ENCODE data around the gene PREB. TPM values are rescaled to one million over a fixed set of nuclear protein-coding genes. Genes with fewer than 3 reads are reported as not detected.
A peak's percentile ranks its signal among the peaks of the same experiment; 100 is the strongest.

PREB gene
- total RNA-seq, 1 experiment from 2014 or later, result 65.3 TPM

GRCh38 chr2:27152102-27152795 is 17.8 kb upstream of the PREB start:
- no TSS peak for BruUV-seq (replicated peaks)
- 0 out of 2 replicates have a peak, but pooled peaks cover 4% of the 10 kb centered on the region for H3K4me1 ChIP-seq
- intact Hi-C loops (cut with micrococcal nuclease; ENCODE audit: unreplicated experiment), result loop anchor here (1.0 kb wide), 1 partner anchor 39 kb away; no protein-coding TSS in a partner anchor
- H3K4me1 Mint-ChIP-seq (ENCODE audit: low read depth, unreplicated experiment), result no peaks in the 10 kb centered on the region
- no peak overlapping the region for H3K27ac Mint-ChIP-seq (ENCODE audit: unreplicated experiment)
- peak; percentile 67 to 75 for DNase-seq
- H3K9me3 ChIP-seq, result no peaks in the 10 kb centered on the region
- no peaks in the 10 kb centered on the region for H3K36me3 Mint-ChIP-seq (ENCODE audit: insufficient read depth, unreplicated experiment)
- H3K9me3 Mint-ChIP-seq (ENCODE audit: unreplicated experiment), result no peaks in the 10 kb centered on the region
- H3K27me3 ChIP-seq (replicated peaks; ENCODE audit: control insufficient read depth, insufficient read depth, low read length), result no peaks in the 10 kb centered on the region
- H3K4me3 ChIP-seq (ENCODE audit: low read depth, low read length), result no peak overlapping the region
- H3K27me3 Mint-ChIP-seq (ENCODE audit: insufficient read depth, unreplicated experiment), result no peaks in the 10 kb centered on the region
- ChIA-PET CTCF (interaction anchor here (0.7 to 6.6 kb wide), 8 partner anchors 18 to 151 kb away, joined by 3 to 67 read pairs (median 3); partner anchors contain the start of gene PREB), POLR2A (interaction anchor here (0.9 to 1.1 kb wide), 2 partner anchors 39 to 311 kb away, joined by 3 read pairs; no protein-coding TSS in a partner anchor)
- peak; percentile 13 to 49 for TF ChIP-seq CTCF (IDR thresholded peaks at IDR 0.05; ENCODE audit: insufficient read depth in 1 of 2, low read depth in 1 of 2, low read length in 1 of 2, severe bottlenecking in 1 of 2, unreplicated experiment in 1 of 2)
- no peaks in the 10 kb centered on the region for H3K36me3 ChIP-seq (ENCODE audit: control insufficient read depth, insufficient read depth, low read length)
- H3K4me3 Mint-ChIP-seq (ENCODE audit: unreplicated experiment), result no peak overlapping the region

- Mint-ChIP-seq H3K4me3 (ENCODE audit: unreplicated experiment) (no peak overlapping the region), H3K27ac (ENCODE audit: unreplicated experiment) (no peak overlapping the region), H3K27me3 (ENCODE audit: insufficient read depth, unreplicated experiment) (no peaks in the 10 kb centered on the region), H3K9me3 (ENCODE audit: unreplicated experiment) (no peaks in the 10 kb centered on the region), H3K4me1 (ENCODE audit: low read depth, unreplicated experiment) (no peaks in the 10 kb centered on the region), H3K36me3 (ENCODE audit: insufficient read depth, unreplicated experiment) (no peaks in the 10 kb centered on the region)
- Histone ChIP-seq H3K27me3 (replicated peaks; ENCODE audit: control insufficient read depth, insufficient read depth, low read length) (no peaks in the 10 kb centered on the region), H3K36me3 (ENCODE audit: control insufficient read depth, insufficient read depth, low read length) (no peaks in the 10 kb centered on the region), H3K9me3 (no peaks in the 10 kb centered on the region), H3K4me1 (0 out of 2 replicates have a peak, but pooled peaks cover 4% of the 10 kb centered on the region), H3K4me3 (ENCODE audit: low read depth, low read length) (no peak overlapping the region)
- POLR2A ChIA-PET, result interaction anchor here (0.5 kb wide), 1 partner anchor 134 kb away, joined by 4 read pairs; no protein-coding TSS in a partner anchor
- no TSS peak for BruUV-seq (replicated peaks)
- no peak for TF ChIP-seq CTCF (IDR thresholded peaks at IDR 0.05; ENCODE audit: insufficient read depth in 1 of 2, low read depth in 1 of 2, low read length in 1 of 2, severe bottlenecking in 1 of 2, unreplicated experiment in 1 of 2)
- no peak for DNase-seq
- intact Hi-C loops (cut with micrococcal nuclease; ENCODE audit: unreplicated experiment), result no loop called here
- CTCF ChIA-PET, result interaction anchor here (1.6 to 6.6 kb wide), 3 partner anchors 17 to 152 kb away, joined by 4 to 67 read pairs (median 7); partner anchors contain the start of gene PREB
Observed at GRCh38 chr2:27150639-27151230, 16.3 kb upstream of the PREB start.

- intact Hi-C loops (cut with micrococcal nuclease; ENCODE audit: unreplicated experiment), result no loop called here
- H3K27ac Mint-ChIP-seq (ENCODE audit: unreplicated experiment), result no peak overlapping the region
- no peaks in the 10 kb centered on the region for H3K9me3 ChIP-seq
- TF ChIP-seq CTCF (IDR thresholded peaks at IDR 0.05; ENCODE audit: insufficient read depth in 1 of 2, low read depth in 1 of 2, low read length in 1 of 2, severe bottlenecking in 1 of 2, unreplicated experiment in 1 of 2), result no peak
- BruUV-seq (replicated peaks), result no TSS peak
- H3K4me3 ChIP-seq (ENCODE audit: low read depth, low read length), result no peak overlapping the region
- CTCF ChIA-PET, result interaction anchor here (6.6 kb wide), 1 partner anchor 42 kb away, joined by 67 read pairs; no protein-coding TSS in a partner anchor
- H3K4me1 Mint-ChIP-seq (ENCODE audit: low read depth, unreplicated experiment), result no peaks in the 10 kb centered on the region
- H3K4me1 ChIP-seq, result 0 out of 2 replicates have a peak, but pooled peaks cover 4% of the 10 kb centered on the region
- no peaks in the 10 kb centered on the region for H3K27me3 ChIP-seq (replicated peaks; ENCODE audit: control insufficient read depth, insufficient read depth, low read length)
- DNase-seq, result no peak
- H3K36me3 ChIP-seq (ENCODE audit: control insufficient read depth, insufficient read depth, low read length), result no peaks in the 10 kb centered on the region
- no peak overlapping the region for H3K4me3 Mint-ChIP-seq (ENCODE audit: unreplicated experiment)
- no peaks in the 10 kb centered on the region for H3K9me3 Mint-ChIP-seq (ENCODE audit: unreplicated experiment)
- H3K27me3 Mint-ChIP-seq (ENCODE audit: insufficient read depth, unreplicated experiment), result no peaks in the 10 kb centered on the region
- POLR2A ChIA-PET, result interaction anchor here (0.6 kb wide), 1 partner anchor 10 kb away, joined by 3 read pairs; no protein-coding TSS in a partner anchor
- H3K36me3 Mint-ChIP-seq (ENCODE audit: insufficient read depth, unreplicated experiment), result no peaks in the 10 kb centered on the region
Observed at GRCh38 chr2:27149570-27150405, 15.4 kb upstream of the PREB start.

All from Caco-2 (cell line).